RCC 7860 (cell line): ENCODE data around the gene HAPSTR1.
"Not testable (repeated sequence)": the region's sequence is repeated elsewhere in the genome, so short reads cannot be mapped to it uniquely, and the experiment has no call there.

Experiments
- DNase-seq: peaks from one replicate; pipeline ENCODE4 v3.0.0-alpha.2; 2015; ENCODE audit warnings: low spot score
- FAIRE-seq: peaks from 2 replicates; lab custom pipeline; 2012; peaks lifted over from hg19 to GRCh38; lab: Jason Lieb, UNC

The HAPSTR1 gene

GRCh38 chr16:9090960-9091866 is at the start of gene HAPSTR1:
Gene HAPSTR1, plus strand, starts transcription at chr16:9091644. Its CDS starts 401 bp downstream, at chr16:9092045.
- FAIRE-seq, result peak; percentile 46
- peak; percentile 100 for DNase-seq

DNA sequence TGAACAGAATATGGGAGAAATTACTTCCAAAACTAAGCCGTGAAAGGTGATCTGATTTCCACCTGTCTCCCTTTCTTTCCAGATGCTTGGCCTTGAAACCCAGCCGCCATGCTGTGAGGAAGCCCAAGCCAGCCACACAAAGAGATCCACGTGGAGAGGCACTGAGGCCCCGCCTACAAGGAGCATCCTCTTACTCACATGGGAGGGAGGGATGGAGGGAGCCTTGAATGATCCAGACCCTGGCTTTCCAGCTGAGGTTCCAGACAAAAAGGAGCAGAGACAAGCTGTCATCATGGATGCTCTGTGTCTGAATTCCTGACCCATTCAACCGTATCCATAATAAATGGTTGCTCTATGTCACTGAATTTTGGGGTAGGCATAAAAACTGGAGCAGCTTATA is 48.9 kb upstream of the HAPSTR1 start:
- peak; percentile 56 for DNase-seq
- no peak for FAIRE-seq

DNA sequence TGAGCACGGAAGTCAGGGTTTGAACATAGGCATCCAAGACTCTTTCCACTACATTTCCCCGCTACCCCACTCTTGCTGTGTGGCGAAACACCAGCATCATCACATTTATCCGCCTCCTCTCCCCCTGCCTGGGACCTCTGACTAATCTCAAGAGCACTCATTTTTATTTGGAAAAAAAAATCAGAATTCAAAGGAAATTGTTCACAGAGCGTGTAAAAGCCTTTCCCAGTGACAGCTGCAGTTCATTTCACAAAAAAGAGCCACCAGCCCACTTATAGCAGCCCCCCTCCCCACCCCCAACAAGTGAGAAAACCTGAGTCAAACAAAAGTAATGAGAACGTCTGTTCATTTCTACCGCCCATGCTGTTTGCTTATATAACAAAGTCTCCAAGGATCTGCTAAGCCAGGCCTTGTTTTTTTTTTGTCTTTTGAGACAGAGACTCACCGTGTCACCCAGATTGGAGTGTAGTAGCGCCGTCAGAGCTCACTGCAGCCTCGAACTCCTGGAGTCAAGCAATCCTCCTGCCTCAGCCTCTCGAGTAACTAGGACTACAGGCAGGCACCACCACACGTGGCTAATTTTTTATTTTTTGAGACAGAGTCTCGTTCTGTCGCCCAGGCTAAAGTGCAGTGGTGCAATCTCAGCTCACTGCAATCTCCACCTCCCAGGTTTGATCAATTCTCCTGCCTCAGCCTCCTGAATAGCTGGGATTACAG is 48.3 kb upstream of the HAPSTR1 start:
- no peak for FAIRE-seq
- peak; percentile 30 for DNase-seq

GRCh38 chr16:9045562-9045961 is 45.9 kb upstream of the HAPSTR1 start:
- not testable (repeated sequence) for DNase-seq, FAIRE-seq

GRCh38 chr16:9046667-9047055 is 44.8 kb upstream of the HAPSTR1 start:
- FAIRE-seq (no peak), DNase-seq (no peak)

DNA sequence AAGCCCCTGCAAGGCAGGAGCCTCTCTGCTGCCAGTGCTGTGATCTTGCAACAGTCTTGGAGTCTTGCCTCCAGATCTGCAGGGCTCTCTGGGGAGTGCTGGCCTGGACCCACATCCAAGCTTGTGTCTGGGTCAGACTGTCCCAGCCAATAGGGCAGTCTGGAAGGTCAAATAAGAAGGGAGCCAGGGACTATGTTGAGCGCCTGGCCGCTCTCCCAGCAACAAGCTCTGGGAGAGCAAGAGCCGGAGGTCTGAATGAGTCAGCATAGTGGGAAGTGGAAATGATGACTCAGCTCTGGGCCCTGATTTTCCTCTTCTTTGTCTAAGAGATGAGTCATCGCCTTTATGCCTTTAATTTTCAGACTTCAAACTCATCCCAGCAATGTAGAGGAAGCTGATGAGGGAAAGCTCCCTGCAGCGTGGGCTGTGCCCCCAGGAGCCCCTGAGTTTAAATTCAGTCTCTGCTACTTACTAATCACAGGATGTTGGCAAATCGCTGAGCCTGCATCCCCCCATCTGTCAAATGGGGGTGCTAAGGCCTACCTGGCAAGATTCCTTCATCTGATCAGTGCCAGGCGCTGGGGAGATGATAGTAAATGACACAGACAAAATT is 43.6 kb upstream of the HAPSTR1 start:
- FAIRE-seq (peak; percentile 95), DNase-seq (peak; percentile 99)

DNA sequence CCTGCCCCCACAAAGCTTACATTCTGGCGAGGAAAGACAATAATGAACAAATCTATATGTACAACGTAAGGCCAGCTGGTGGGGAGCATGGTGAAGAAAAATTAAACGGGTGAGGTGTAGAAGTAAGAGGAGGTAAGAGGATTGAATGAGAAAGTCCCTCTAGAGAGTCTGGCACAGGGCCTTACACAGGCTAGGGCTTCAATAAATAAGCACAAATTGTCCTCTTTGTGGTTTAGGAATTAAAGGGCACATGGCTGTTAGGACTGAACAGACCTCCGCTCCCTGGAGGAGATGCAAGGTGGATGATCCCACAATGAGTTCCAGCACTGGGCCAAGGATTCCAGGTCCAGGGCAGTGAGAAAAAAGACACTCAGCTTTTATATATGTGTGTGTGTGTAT is 43.1 kb upstream of the HAPSTR1 start:
- DNase-seq, result no peak
- FAIRE-seq, result no peak

DNA sequence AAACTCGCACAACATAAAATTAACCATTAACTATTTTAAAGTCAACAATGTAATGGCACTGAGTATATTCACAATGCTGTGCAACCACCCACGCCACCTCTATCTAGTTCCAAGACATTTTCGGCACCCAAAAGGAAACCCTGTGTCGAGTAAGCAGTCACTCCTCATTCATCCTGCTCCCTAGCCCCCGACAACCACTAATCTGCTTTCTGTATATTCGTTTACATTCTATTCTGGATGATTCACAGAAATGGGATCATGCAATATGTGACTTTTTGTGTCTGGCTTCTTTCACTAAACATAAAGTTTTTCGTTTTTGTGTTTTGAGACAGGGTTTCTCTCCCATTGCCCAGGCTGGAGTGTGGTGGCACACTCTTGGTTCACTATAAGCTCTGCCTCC is 42.2 kb upstream of the HAPSTR1 start:
- FAIRE-seq (no peak), DNase-seq (peak; percentile 12)

DNA sequence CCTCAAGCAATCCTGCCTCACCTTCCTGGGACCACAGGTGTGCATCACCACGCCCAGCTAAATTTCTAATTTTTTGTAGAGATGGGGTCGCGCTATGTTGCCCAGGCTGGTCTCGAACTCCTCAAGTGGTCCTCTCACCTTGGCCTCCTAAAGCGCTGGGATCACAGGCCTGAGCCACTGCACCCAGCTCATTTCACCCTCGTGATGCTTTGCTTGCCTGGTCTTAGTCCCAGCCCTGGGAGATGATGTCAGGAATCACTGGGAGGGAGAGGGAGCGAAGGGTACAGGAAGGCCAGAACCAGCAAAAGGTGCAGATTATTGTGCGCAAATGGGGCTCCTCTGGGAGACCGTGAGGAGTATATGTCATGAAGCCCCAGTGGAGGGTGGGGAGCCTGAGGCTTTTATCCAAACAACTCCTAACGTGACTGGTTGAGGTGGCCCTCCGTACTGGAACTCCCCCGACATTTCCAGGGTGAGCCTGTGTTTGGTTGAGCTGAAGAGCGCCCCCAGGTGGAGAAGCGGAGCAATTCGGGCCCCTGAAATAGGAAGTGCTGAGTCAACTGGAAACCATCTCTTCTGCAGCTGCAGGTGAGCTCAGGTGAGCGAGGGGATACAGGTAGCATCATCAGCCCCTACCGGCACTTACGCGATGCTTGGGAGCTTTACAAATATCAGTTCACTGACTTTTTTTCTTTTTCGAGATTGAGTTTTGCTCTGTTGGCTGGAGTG is 41.2 kb upstream of the HAPSTR1 start:
- FAIRE-seq, result no peak

GRCh38 chr16:9053006-9053601 is 38.3 kb upstream of the HAPSTR1 start:
- DNase-seq, result no peak

More for the DNA sequence above, 41.2 kb upstream of the HAPSTR1 start:
- DNase-seq, result no peak

GRCh38 chr16:9054460-9054859 is 37.0 kb upstream of the HAPSTR1 start:
- DNase-seq (no peak), FAIRE-seq (no peak)

More at GRCh38 chr16:9053006-9053601, 38.3 kb upstream of the HAPSTR1 start:
- FAIRE-seq, result no peak

- DNase-seq (no peak), FAIRE-seq (no peak)
Measured at GRCh38 chr16:9055115-9055514, 36.3 kb upstream of the HAPSTR1 start.

DNA sequence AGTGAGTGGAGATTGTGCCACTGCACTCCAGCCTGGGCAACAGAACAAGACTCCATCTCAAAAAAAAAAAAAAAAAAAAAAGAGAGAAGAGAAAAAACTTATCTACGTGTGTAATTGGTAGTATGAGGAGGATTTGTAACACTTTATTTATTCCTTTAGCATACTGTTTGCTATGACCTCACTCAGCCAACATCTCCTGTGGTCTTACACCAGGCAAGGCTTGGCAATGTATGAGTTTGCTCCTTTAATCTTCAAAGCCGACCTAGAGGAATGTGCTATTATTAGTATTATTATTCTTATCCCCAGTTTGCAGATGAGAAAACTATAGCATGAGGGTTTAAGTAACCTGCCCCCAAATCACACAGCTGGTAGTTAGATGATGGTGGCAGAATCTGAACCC is 35.8 kb upstream of the HAPSTR1 start:
- FAIRE-seq, result no peak
- DNase-seq, result no peak

- DNase-seq, result no peak
- no peak for FAIRE-seq
Measured at GRCh38 chr16:9056061-9056460, 35.4 kb upstream of the HAPSTR1 start.

DNA sequence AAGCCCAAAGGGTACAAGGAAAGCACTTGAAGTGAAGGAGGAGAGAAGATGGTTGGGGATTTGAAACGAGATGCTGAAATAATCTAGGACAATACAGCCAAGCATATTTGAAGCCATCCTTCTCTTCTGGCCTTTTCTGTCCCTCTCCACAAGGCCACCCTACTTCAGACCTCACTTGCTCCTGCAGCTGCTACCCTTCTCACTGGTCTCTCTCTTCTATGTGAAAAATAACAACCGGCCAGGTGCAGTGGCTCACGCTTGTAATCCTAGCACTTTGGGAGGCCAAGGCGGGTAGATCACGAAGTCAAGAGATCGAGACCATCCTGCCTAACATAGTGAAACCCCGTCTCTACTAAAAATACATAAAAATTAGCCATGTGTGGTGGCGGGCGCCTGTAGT is 33.2 kb upstream of the HAPSTR1 start:
- DNase-seq (no peak), FAIRE-seq (no peak)

GRCh38 chr16:9060225-9060624 is 31.2 kb upstream of the HAPSTR1 start:
- FAIRE-seq (no peak), DNase-seq (no peak)

GRCh38 chr16:9061358-9061813 is 30.1 kb upstream of the HAPSTR1 start:
- DNase-seq, result no peak
- no peak for FAIRE-seq

DNA sequence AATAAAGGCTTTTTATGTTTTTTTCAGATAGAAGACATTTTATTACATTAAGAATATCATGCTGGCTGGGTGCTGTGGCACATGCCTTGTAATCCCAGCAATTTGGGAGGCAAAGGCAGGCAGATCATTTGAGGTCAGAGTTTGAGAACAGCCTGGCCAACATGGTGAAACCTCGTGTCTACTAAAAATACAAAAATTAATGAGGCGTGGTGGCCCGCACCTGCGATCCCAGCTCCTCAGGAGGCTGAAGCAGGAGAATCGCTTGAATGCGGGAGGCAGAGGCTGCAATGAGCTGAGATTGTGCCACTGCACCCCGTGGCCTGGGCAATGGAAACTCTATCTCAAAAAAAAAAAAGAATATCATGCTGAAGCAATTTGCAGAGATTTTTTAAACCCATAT is 29.1 kb upstream of the HAPSTR1 start:
- DNase-seq (no peak), FAIRE-seq (no peak)

DNA sequence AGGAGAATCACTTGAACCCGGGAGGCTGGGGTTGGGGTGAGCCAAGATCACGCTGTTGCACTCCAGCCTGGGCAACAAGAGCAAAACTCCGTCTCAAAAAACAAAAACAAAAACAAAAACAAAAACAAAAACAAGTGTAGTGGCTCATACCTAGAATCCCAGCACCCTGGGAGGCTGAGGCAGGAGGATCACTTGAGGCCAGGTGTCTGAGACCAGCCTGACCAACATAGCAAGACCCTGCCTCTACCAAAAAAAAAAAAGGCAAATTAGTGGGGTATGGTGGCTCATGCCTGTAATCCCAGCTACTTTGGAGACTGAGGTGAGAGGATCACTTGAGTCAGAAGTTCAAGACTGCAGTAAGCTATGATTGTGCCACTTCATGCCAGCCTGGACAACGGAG is 26.4 kb upstream of the HAPSTR1 start:
- FAIRE-seq (no peak), DNase-seq (no peak)

DNA sequence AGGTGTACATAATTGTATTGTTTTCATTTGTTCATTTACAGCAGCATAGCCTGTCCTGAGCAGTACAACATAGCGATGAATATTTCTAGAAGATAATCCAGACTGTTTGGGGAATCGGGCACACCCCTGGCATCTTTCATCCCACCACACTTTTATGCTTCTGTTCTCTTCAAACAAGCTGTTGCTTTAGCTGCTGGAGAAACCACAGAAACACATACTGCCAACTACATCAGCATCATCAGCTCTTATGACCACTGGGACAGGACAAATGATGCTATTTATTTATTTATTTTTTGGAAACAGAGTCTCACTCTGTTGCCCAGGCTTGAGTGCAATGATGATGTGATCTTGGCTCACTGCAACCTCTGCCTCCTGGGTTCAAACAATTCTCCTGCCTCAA is 22.6 kb upstream of the HAPSTR1 start:
- no peak for FAIRE-seq
- no peak for DNase-seq
